H1 (cell line): ENCODE data around the gene AP2B1.

ENCODE experiments used
- ATF3 ChIP-seq: IDR thresholded peaks from 2 replicates; pipeline ENCODE4 v1.6.1; 2011; ENCODE audit warnings: low read depth, mild to moderate bottlenecking, low read length; ENCODE audit not compliant: insufficient read depth
- CBX8 ChIP-seq: fragments of 300-800, 300-1000 bp; sonication (generic); IDR thresholded peaks from 2 replicates; pipeline ENCODE4 v1.7.1; 2016; ENCODE audit warnings: low read depth, low read length, borderline replicate concordance
- CHD2 ChIP-seq: IDR thresholded peaks from 2 replicates; pipeline ENCODE4 v1.6.1; 2012; ENCODE audit warnings: low read length, improper control_type of control experiment
- CTBP2 ChIP-seq: IDR thresholded peaks from 2 replicates; pipeline ENCODE4 v1.7.0; 2011; ENCODE audit warnings: borderline replicate concordance, mild to moderate bottlenecking, moderate library complexity, mixed read lengths, low read length; ENCODE audit not compliant: insufficient read depth, insufficient read length
- CTCF ChIP-seq, 3 experiments: IDR thresholded peaks; 1 replicate in 2 of 3; 2 replicates in 1 of 3; pipeline versions ENCODE4 v1.5.1 to v1.6.1; 2011; ENCODE audit warnings: low read length in 3 of 3, mild to moderate bottlenecking in 3 of 3, inconsistent platforms in 2 of 3, low read depth in 1 of 3, moderate library complexity in 1 of 3; ENCODE audit not compliant: insufficient read depth in 1 of 3; ENCODE audit errors: control extremely low read depth in 1 of 3
- EP300 ChIP-seq, 2 experiments: IDR thresholded peaks; 1 replicate in 1 of 2; 2 replicates in 1 of 2; pipeline ENCODE4 v1.6.1; 2011 to 2012; ENCODE audit warnings: low read depth in 2 of 2, low read length in 2 of 2, mild to moderate bottlenecking in 2 of 2, borderline replicate concordance in 1 of 2, inconsistent platforms in 1 of 2, moderate library complexity in 1 of 2
- GABPA ChIP-seq: IDR thresholded peaks from 2 replicates; pipeline ENCODE4 v1.6.1; 2011; ENCODE audit warnings: mild to moderate bottlenecking, low read length, moderate library complexity, borderline replicate concordance; ENCODE audit not compliant: insufficient read depth
- POLR2A ChIP-seq, 2 experiments: IDR thresholded peaks; 1 replicate in 1 of 2; 2 replicates in 1 of 2; pipeline ENCODE4 v1.6.1; 2011; ENCODE audit warnings: low read depth in 2 of 2, low read length in 2 of 2, mild to moderate bottlenecking in 2 of 2; ENCODE audit errors: control extremely low read depth in 1 of 2
- POLR2AphosphoS5 ChIP-seq: IDR thresholded peaks from 2 replicates; pipeline ENCODE4 v1.6.1; 2011; ENCODE audit warnings: low read depth, low read length
- RFX5 ChIP-seq: IDR thresholded peaks from 2 replicates; pipeline ENCODE4 v1.6.1; 2011; ENCODE audit warnings: low read depth, low read length, improper control_type of control experiment, borderline replicate concordance
- SP1 ChIP-seq: IDR thresholded peaks from 2 replicates; pipeline ENCODE4 v1.6.1; 2011; ENCODE audit warnings: low read depth, low read length
- SP2 ChIP-seq: IDR thresholded peaks from 2 replicates; pipeline ENCODE4 v1.6.1; 2012; ENCODE audit warnings: mild to moderate bottlenecking, low read length, inconsistent platforms
- USF2 ChIP-seq: IDR thresholded peaks from 2 replicates; pipeline ENCODE4 v1.6.1; 2011; ENCODE audit warnings: low read length, improper control_type of control experiment

- TF ChIP-seq POLR2A (IDR thresholded peaks at IDR 0.05; ENCODE audit: control extremely low read depth in 1 of 2, low read depth in 2 of 2, low read length in 2 of 2) (no peak), CTCF (IDR thresholded peaks at IDR 0.05; ENCODE audit: control extremely low read depth in 1 of 3, insufficient read depth in 1 of 3, low read depth in 1 of 3, low read length in 3 of 3) (peak in 2 of 3 experiments; percentile 50 to 69; a peak in 2 of 4 replicates), GABPA (no peak), POLR2AphosphoS5 (no peak), SP1 (no peak), ATF3 (no peak), EP300 (IDR thresholded peaks at IDR 0.05; ENCODE audit: borderline replicate concordance in 1 of 2, low read depth in 2 of 2, low read length in 2 of 2) (no peak), SP2 (no peak), CHD2 (no peak), USF2 (no peak), RFX5 (no peak), CBX8 (no peak), CTBP2 (no peak)
Measured at GRCh38 chr17:35612924-35613521, 25.9 kb downstream of the AP2B1 start.
